GM21786 (cell line): ENCODE results near the gene SETSIP.
"Not testable (repeated sequence)": the region's sequence is repeated elsewhere in the genome, so short reads cannot be mapped to it uniquely, and the experiment has no call there.

Source experiments
- ATAC-seq: cut with Tn5 transposase; IDR thresholded peaks from one replicate; pipeline ENCODE4 v1.9.1; 2021; ENCODE audit not compliant: unreplicated experiment

The SETSIP gene, protein sequence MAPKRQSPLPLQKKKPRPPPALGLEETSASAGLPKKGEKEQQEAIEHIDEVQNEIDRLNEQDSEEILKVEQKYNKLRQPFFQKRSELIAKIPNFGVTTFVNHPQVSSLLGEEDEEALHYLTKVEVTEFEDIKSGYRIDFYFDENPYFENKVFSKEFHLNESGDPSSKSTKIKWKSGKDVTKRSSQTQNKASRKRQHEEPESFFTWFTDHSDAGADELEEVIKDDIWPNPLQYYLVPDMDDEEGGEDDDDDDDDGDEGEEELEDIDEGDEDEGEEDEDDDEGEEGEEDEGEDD

DNA sequence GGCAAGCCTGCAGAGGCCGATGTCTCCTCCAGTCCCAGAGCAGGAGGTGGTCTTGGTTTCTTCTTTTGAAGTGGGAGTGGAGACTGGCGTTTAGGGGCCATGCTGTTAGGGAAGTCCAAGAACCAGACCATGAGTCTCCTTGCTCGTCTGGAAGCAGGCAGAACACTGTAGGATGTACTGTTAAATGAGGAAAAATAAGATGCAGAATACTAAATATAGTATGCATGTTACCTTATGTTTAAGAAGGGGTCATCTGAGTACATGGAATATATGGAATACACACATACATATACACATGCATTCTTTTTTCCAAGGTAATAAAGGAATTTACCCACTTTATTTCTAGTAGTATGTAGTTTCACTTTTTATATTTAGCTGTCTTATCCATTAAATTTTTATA lies at the start of gene SETSIP:
Gene SETSIP (minus strand): TSS at position 101 of the 400 bp plus-strand sequence. CDS start 0 bp downstream, at position 101.
- ATAC-seq = no peak

DNA sequence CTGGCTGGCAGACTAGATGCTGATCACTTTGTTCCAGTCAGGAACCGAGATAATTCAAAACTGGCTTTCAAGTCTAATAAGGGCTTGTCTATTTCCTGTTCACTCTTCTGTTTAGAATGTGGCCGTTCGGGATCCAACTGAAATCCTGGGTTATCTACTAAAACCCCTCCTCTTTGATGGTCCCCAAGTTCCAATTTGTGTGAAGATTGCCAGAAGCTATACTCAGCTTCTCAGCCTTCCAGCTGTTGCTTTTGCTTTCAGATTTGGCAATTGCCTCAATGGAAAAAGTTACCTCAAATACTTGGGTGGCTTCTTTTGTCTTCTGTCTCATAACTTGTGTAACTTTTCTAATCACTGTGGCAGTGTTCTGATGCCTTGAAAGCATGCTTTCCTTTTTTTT lies 48.7 kb upstream of the SETSIP start:
- ATAC-seq = no peak

DNA sequence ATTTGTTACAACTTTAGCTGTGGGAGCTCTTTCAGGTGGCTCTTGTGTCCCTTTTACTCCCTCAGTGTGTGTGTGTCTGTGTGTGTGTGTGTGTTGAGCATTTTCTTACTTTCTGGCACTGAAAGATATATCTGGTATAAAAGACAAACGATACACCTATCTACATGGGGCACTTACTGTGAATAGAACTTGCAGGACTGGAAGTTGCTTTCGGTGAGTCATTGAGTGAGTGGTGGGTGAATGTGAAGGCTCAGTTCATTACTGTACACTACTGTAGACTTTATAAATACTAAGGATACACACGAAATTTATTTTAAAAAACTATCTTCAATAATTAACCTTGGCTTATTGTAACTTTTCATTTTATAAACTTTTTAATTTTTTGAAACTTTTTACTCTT lies 43.6 kb upstream of the SETSIP start:
- ATAC-seq = no peak

DNA sequence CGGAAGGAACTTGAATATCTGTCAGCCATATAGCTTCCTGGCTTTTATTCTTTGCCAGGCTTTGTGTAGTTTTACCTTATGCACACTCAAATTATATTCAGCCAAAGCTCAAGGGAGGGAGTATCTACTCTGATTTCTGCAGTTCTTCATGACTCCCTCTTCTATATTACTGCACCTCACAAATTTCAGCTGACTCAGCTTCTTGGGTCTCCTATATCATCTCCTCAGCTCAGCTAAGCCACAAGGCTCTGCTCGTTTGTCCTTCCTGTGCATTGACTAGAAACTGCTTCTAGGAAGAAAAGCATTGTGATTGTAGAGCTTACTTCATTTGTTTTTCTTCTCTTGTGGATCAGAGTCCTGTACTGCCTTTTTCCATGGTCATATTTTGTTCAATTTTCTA lies 42.3 kb upstream of the SETSIP start:
- ATAC-seq = no peak

DNA sequence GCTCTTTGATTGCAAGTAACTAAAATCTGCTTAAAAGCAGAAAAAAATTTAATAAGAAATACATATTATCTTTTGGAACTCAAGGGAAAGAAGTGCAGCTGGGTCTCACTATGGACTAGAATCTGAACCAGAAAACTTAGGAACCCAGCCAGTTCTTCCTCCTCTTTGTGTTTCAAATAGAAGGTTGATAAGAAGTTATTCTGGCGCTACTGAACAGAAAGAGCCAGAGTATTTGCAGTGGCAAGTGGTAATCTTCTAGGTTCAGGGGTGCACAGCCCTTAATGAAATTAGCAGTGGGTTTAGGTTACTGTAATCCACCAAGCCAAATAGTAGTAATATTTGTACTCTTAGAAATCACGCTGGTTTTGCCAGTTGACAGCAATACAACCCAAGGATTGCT lies 33.4 kb upstream of the SETSIP start:
- no peak for ATAC-seq

DNA sequence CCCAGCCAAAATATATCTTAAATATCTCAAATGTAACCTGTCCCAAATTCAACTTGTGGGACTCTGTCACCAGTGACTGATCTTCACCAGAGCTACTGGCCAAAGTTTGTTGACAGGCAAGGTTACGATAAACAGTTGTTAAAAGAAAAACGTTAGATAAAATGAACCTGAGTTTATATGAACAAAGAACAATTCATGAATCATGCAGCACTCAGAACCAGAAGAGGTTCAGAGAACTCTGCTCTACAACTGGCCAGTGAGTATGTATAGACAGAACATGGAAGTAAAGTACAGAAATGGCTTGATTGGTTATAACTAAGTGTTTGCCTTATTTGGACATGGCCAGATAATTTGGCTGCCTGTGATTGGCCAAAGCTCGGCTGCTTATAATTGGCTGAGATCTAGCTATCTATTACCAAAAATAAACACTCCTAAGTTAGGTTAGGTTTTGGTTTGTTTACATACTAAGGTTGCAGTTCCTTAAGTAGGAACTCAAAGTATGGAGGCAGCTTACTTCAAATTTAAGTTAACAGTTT lies 30.4 kb upstream of the SETSIP start:
- no peak for ATAC-seq

DNA sequence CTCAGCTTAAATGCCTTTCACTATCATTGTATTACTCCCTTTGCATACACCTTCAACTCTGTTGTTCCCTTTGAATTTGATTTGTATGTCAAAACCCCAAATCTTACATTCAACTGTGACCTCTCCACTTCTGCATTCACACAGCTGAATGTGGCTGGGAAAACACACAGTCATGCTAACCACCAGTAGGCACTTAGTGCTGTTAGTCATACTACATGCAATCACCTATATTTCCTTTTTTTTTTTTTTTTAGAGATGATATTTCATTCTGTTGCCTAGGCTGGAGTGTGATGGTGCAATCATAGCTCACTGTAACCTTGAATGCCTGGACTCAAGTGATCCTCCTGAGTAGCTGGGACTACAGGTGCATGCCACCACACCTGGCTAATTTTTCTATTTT lies 21.1 kb upstream of the SETSIP start:
- ATAC-seq = no peak

DNA sequence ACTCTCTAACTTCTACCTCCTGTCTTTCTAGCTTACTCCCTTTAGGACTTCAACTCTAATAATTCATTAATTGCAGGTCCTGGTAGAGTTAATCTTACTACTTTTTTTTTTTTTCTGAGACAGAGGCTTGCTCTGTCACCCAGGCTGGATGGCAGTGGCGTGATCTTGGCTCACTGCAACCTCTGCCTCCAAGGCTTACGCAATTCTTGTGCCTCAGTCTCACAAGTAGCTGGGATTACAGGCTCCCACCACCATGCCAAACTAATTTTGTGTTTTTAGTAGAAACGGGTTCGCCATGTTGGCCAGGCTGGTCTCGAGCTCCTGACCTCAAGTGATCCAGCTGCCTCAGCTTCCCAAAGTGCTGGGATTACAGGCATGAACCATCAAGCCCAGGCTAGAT lies 20.7 kb upstream of the SETSIP start:
- no peak for ATAC-seq

DNA sequence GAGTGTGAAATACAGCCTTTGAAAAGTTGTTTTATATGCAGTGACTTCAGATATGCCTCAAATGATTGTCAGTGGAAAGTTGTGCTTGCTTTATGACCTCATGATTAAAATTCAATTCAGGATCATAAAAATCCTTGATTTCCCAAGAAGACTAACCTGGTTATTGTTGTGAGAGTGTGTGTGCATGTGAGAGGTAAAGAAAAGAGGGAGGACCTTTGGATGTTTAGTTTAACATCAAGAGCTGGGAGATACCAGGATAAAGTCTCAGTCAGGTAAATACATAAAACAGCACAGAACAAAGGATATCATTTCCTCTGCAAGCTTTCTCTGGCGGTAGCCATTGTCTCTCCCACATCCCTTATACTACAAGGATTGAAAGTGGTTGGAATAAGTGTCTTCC lies 19.4 kb upstream of the SETSIP start:
- ATAC-seq = no peak

DNA sequence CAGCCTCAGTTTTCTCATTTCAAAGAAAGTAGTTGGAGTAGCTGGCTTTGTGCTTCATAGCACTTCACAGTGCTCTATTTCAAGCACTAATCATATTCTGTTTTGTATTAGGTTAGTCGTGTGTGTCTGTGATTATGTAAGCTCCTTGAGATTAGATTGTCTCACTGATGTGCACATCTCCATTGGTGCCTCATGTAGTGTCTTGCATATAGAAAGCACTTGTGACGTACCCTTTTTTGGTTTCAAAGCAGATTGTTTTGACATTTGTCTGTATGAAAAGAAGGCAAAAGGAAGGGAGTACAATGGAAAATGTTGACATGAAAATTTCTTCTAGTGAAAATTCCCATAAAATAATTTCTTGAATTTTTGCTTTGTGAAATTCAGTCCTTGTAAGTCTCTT lies 18.9 kb upstream of the SETSIP start:
- no peak for ATAC-seq

DNA sequence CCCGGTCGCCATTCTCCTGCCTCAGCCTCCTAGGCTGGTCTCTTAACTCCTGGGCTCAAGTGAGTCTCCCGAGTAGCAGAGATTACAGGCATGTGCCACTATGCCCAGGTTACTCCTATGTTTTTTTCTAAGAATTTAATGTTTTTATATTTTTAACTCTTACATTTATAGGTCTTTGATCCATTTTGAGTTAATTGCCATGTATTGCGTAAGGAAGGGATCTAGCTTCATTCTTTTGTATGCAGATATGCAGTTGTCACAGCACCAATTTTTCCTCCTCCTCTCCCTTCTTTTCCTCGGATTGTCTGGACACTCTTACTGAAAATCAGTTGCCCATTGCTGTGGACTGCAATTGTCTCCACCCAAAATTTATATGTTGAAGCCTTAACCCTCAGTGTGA lies 16.4 kb upstream of the SETSIP start:
- no peak for ATAC-seq

DNA sequence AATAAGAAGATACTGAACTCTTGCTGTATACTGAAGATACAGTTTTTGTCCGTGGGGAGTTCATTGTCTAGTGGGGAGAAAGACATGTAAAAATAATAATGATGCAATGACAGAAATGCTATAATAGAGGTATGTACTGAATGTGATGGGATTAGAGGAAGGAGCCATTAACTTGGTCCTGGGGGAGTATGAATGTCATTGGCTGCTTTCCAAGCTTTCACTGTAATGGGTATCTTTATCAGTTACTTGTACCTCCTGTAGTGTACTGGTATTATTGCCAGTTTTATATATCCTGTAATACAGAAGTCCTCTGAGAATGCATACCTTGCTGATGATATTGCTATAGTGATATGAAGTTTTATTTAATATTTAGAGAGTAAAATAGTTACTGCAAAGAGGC lies 12.3 kb upstream of the SETSIP start:
- ATAC-seq = no peak

DNA sequence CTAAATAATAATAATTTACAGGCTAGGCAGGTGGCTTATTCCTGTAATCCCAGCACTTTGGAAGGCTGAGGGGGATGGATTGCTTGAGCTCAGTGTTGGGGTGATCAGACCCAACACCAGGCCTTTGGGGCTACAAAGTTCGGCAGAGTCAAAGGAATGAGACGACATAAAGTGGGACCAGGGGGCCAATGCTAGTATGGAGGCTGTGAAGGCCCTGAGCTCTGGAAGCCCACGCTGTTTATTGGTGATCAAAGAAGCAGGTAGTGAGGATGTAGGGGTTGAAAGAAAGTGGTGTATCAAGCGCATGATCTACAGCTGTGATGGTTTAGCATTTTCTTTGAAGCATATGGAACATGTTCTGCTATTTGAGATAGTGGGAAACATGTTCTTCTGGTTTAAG lies 10.5 kb upstream of the SETSIP start:
- no peak for ATAC-seq

DNA sequence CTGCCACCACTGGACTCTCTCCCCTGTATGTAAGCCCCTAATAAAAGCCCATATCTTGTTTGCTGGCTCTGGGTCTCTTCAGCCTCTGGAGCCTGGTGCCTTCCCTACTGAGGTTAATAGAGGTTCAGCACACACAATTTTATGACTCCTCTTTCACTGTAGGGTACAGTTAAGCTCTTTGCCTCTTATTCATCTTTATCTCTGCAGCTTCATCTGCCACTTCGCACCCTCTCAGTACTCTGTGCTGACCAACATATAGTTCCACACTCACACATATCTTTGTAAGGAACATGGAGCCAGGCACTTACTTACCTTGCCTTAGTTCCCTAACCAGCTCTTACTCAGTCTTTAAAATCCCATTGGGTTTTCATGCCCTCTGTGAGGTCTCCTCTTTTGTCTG lies 9.4 kb upstream of the SETSIP start:
- ATAC-seq = no peak

DNA sequence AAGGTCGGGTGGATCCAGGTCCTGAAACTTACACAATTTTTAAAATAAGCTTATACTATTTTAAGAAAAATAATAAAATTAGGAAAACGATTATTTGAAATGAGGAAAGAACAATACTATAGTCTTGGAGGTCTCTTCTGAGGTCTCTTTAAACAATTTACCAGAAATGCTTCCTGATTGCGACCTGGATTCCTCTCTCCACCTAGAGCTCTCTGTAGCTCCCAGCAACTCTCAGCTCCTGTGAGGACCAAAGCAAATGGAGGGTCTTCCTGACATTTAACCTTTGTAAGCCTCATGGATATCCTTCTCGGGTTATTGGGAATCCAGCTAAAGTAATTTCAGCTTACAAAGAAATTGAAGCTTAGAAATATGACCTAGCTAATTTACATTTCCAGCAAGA lies 5.8 kb upstream of the SETSIP start:
- ATAC-seq = no peak

DNA sequence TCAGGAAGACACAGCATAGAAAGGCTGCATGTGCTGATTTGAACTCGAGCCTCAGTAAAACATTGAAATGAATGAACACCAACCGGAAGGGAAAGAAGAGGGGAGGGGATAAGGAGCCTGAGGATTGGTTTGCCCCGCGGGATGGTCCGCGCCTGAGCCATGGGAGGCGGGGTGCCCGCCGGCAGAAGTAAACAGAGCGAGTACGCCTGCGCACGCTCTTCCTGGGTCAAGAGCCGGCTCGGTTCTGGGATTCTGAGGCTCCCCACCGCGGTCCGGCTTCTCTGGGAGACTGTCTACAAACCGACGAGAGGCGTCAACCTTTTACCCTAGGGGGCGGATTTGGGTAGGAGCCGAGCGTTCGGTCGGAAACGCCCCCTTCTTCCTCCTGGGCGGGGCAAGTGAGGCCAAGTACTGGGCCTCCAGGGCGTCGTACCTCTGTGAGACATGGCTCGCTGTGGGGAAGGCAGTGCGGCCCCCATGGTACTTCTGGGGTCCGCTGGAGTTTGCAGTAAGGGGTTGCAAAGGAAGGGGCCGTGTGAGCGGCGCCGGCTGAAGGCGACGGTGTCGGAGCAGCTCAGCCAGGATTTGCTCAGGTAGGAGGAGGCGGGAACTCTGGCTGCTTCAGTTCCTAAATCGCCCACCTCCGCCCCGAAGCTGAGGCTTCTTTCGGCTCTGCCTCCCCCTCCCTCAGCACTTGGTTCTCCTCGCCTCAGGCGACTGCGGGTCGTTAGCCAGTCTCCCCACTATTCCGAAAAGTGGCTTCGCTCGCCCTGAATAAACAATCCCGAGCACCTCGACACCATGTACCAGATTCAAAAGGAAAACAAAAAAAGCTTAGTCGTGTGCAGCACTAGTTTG lies 5.1 kb upstream of the SETSIP start, which contains the start of gene BTBD8:
Gene BTBD8 (plus strand): TSS at position 218 of the 858 bp plus-strand sequence. CDS start 227 bp downstream, at position 445.
- peak; percentile 97 for ATAC-seq

DNA sequence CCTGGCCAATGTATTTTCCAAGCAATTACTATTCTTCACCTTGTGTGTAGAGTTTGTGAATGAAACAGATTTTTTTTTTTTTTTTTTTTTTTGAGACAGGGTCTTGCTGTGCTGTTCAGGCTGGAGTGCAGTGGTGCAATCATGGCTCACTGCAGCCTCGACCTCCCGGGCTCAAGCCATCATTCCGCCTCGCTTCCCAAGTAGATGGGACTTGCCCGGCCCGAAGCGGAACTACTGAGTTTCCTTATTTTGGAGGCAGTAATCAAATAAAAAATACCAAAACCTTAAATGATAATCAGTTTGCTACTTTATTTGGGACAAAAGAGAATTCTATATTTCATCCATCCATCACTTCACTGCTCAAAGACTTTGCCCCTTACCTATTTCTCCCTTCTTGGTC lies 4.2 kb upstream of the SETSIP start:
- no peak for ATAC-seq

DNA sequence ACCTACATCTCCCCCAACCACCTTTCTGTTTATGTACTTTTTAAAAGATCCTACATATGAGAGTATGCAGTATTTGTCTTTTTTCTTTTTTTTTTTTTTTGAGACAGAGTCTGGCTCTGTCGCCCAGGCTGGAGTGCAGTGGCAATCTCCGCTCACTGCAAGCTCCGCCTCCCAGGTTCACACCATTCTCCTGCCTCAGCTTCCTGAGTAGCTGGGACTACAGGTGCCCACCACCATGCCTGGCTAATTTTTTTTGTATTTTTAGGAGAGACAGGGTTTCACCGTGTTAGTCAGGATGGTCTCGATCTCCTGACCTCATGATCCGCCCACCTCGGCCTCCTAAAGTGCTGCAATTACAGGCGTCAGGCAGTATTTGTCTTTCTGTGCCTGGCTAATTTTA lies 2.9 kb upstream of the SETSIP start:
- ATAC-seq = not testable (repeated sequence)

DNA sequence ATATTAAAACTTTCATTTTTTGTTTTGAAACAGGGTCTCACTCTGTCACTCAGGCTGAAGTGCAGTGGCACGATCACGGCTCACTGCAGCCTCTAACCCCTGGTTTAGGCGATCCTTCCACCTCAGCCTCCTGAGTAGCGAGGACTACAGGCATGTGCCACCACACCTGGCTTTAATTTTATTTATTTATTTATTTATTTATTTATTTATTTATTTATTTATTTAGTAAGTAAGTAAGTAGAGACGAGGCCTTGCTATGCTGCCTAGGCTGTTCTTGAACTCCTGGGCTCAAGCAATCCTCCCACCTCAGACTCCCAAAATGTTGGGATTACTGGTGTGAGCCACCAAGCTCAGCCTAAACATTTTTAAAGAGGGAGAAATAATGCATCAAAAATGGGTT lies 1.2 kb upstream of the SETSIP start:
- no peak for ATAC-seq

DNA sequence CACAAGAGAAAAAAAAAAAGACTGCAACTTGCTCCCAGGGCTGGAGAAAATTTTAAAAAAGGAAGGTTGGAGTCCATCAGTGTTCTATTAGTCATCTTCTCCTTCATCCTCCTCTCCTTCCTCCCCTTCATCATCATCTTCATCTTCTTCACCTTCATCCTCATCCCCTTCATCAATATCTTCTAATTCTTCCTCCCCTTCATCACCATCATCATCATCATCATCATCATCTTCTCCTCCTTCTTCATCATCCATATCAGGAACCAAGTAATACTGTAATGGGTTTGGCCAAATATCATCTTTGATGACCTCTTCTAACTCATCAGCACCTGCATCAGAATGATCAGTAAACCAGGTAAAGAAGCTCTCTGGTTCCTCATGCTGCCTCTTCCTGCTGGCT lies 765 bp downstream of the SETSIP start:
- ATAC-seq = not testable (repeated sequence)

DNA sequence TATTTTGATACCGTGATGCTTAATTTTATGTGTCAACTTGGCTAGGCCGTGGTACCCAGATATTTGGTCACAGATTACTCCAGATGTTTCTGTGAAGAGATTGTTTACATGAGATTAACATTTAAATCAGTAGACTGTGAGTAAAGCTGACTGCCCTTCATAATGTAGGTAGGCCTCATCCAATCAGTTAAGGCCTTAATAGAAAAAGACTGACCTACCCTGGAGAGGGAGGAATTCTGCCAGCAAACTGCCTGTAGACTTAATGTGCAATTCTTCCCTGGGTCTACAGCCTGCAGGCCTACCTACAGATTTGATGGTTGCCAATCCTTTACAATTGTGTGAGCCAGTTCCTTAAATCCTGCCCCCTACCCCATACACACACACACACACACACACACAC lies 4.3 kb downstream of the SETSIP start:
- ATAC-seq = no peak

DNA sequence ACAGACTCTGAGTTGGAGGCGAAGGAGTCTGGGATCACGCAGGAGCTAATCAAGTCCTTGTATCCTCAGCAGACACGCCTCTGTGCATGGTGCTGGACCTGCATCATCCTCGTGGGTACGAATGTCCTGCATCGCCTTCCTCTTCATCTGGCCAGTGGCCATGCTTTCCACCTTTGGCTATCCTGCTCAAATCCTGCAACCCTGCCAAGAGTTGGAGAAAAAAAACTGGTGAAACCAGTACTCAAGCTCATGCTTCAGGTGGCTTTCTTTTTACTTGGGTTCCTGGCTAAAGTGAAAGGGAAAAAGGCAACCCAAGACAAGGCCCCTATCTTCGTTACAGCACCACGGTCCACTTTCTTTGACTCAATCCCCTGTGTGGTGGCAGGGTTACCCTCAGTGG lies 8.9 kb downstream of the SETSIP start:
- ATAC-seq = no peak
